Measurements from ENCODE around the gene RPL31.

- TF ChIP-seq CTCF (IDR thresholded peaks at IDR 0.05) (no peak), POLR2A (IDR thresholded peaks at IDR 0.05) (no peak)
Observed at GRCh38 chr2:100986157-100986556, 15.9 kb upstream of the RPL31 start.
